HepG2 (cell line): ENCODE measurements around the gene MKNK1. TPM values are rescaled to one million over a fixed set of nuclear protein-coding genes. Genes with fewer than 3 reads are reported as not detected.

Source experiments
- HNRNPK ChIP-seq: fragments of 200-400 bp; formaldehyde crosslinking; IDR thresholded peaks from 2 replicates; pipeline ENCODE4 v1.6.1; 2018; ENCODE audit warnings: low read length, low read depth, moderate library complexity, mild to moderate bottlenecking; ENCODE audit not compliant: poor library complexity, severe bottlenecking
- MEF2D ChIP-seq: sonication (generic); formaldehyde crosslinking; IDR thresholded peaks from 2 replicates; pipeline ENCODE4 v1.5.1; 2020; ENCODE audit warnings: mild to moderate bottlenecking, missing genetic modification reagents
- NPAS2 ChIP-seq: sonication (generic); formaldehyde crosslinking; IDR thresholded peaks from 2 replicates; pipeline ENCODE4 v1.8.0; 2022; ENCODE audit warnings: mild to moderate bottlenecking, missing genetic modification reagents, borderline replicate concordance
- RARA ChIP-seq: IDR thresholded peaks from 2 replicates; pipeline ENCODE4 v1.6.1; 2016; ENCODE audit warnings: missing genetic modification reagents, missing compliant biosample characterization
- SRSF1 ChIP-seq: fragments of 200-400 bp; formaldehyde crosslinking; optimal IDR thresholded peaks from 2 replicates; pipeline ENCODE3; 2017; ENCODE audit warnings: mild to moderate bottlenecking, low read depth, low read length, moderate library complexity
- ZNF383 ChIP-seq: sonication (generic); formaldehyde crosslinking; IDR thresholded peaks from 2 replicates; pipeline ENCODE4 v1.4.0; 2020; ENCODE audit warnings: missing genetic modification reagents, mild to moderate bottlenecking, borderline replicate concordance
- ZNF570 ChIP-seq: sonication (generic); formaldehyde crosslinking; IDR thresholded peaks from 2 replicates; pipeline ENCODE4 v1.4.0; 2020; ENCODE audit warnings: mild to moderate bottlenecking, missing genetic modification reagents, borderline replicate concordance
- ZNF646 ChIP-seq: sonication (generic); formaldehyde crosslinking; IDR thresholded peaks from 2 replicates; pipeline ENCODE4 v1.9.0; 2021; ENCODE audit warnings: mild to moderate bottlenecking, missing genetic modification reagents
- ZNF713 ChIP-seq: sonication (generic); formaldehyde crosslinking; IDR thresholded peaks from 2 replicates; pipeline ENCODE4 v1.4.0; 2020; ENCODE audit warnings: mild to moderate bottlenecking, missing genetic modification reagents
- ZNF839 ChIP-seq: sonication (generic); formaldehyde crosslinking; IDR thresholded peaks from 2 replicates; pipeline ENCODE4 v1.4.0; 2020; ENCODE audit warnings: missing genetic modification reagents, mild to moderate bottlenecking, borderline replicate concordance
- polyA plus RNA-seq, 8 experiments: library from polyadenylated mRNA; depleted of rRNA in 3 of 8; stranded (reverse) in 7 of 8; unstranded in 1 of 8; fragments of >200 nt; fragmentation: Illumina TruSeq in 4 of 8; extraction: Trizol in 4 of 8; gene quantifications; 2 replicates each; pipeline versions ENCODE4 v1.2.1 to v1.2.3, GENCODE V29; 2011 to 2016; ENCODE audit warnings: low read depth in 4 of 8, missing spikeins in 1 of 8, mixed read lengths in 1 of 8; ENCODE audit not compliant: insufficient read depth in 1 of 8
- total RNA-seq, 5 experiments: library from RNA; depleted of rRNA; stranded (reverse); fragments of >200 nt; fragmentation: Illumina TruSeq; extraction: Trizol; gene quantifications; 2 replicates each; pipeline ENCODE4 v1.2.3, GENCODE V29; 2016; ENCODE audit warnings: low read depth in 1 of 5
- TF ChIP-seq, protein P1 (sequence below): IDR thresholded peaks from 2 replicates; pipeline ENCODE4 v1.6.1; 2016; ENCODE audit warnings: low read depth
- TF ChIP-seq, protein P2 (sequence below): sonication (generic); formaldehyde crosslinking; conservative IDR thresholded peaks from 2 replicates; pipeline ENCODE4 v1.4.0; 2020; ENCODE audit warnings: missing genetic modification reagents

MKNK1 gene
- total and polyA plus RNA-seq, 2 of the 13 experiments (the other 11 are each of a cell fraction or from before 2014, with no cell fraction given): 18.5 to 24.1 TPM

DNA sequence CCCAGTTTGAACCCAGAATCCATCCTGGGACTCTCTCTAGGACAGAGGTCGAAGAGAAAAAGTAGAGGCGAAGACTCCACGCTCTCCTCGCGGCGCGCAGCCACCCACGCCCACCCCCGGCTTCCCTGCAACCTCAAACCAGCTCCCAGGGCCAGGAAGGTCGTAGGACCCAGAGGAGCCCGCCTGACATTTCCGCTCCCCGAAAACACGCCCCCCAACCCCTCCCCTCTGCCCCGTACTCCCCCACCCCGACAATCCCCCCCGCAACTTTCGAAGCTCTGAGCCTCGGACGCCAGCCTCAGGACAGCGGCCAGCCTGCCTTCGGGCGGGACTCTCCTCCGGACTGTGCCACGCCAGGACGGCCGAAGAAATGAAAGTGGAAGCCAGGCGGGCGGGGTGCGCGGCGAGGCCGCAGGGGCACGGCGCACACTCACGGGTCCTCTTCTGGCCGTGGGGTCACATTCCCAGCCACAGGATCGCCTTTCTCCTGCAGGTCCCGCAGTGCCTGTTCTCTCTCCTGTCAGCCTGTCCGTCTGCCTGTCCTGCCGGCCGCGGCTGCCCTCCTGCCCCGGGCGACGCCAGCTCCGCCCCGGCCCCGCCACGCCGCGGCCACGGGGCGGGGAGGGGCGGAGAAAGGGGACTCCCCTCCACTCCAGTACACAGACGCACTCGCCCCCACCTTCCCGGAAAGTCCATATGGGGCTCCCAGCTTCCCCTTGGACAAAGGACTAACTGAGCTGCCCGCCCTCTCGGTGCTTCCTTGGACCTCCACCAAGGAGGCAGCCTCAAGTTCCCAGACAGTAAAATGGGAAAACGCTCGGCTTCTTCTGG, 12.4 kb upstream of the MKNK1 start, which contains the start of gene MOB3C (continued):
- TF ChIP-seq ZNF570 (0 out of 2 replicates have a peak, but pooled peaks have one; percentile 37), MEF2D (no peak), ZNF713 (CRISPR knock-in tag) (no peak), SRSF1 (no peak), ZNF646 (CRISPR knock-in tag) (no peak), ZNF839 (CRISPR knock-in tag) (no peak), NPAS2 (CRISPR knock-in tag) (no peak), HNRNPK (peak; percentile 33), RARA (CRISPR knock-in tag) (0 out of 2 replicates have a peak, but pooled peaks have one; percentile 16), ZNF383 (CRISPR knock-in tag) (no peak)
- TF ChIP-seq, protein P1, sequence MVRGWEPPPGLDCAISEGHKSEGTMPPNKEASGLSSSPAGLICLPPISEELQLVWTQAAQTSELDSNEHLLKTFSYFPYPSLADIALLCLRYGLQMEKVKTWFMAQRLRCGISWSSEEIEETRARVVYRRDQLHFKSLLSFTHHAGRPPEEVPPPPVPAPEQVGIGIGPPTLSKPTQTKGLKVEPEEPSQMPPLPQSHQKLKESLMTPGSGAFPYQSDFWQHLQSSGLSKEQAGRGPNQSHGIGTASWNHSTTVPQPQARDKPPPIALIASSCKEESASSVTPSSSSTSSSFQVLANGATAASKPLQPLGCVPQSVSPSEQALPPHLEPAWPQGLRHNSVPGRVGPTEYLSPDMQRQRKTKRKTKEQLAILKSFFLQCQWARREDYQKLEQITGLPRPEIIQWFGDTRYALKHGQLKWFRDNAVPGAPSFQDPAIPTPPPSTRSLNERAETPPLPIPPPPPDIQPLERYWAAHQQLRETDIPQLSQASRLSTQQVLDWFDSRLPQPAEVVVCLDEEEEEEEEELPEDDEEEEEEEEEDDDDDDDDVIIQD (CRISPR knock-in tag): no peak
- TF ChIP-seq, protein P2, sequence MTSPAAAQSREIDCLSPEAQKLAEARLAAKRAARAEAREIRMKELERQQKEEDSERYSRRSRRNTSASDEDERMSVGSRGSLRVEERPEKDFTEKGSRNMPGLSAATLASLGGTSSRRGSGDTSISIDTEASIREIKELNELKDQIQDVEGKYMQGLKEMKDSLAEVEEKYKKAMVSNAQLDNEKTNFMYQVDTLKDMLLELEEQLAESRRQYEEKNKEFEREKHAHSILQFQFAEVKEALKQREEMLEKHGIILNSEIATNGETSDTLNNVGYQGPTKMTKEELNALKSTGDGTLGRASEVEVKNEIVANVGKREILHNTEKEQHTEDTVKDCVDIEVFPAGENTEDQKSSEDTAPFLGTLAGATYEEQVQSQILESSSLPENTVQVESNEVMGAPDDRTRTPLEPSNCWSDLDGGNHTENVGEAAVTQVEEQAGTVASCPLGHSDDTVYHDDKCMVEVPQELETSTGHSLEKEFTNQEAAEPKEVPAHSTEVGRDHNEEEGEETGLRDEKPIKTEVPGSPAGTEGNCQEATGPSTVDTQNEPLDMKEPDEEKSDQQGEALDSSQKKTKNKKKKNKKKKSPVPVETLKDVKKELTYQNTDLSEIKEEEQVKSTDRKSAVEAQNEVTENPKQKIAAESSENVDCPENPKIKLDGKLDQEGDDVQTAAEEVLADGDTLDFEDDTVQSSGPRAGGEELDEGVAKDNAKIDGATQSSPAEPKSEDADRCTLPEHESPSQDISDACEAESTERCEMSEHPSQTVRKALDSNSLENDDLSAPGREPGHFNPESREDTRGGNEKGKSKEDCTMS: no peak
